H1 (cell line): ENCODE results near the gene RAD9A.

Experiments
- CTCF ChIP-seq, 3 experiments: IDR thresholded peaks; 1 replicate in 2 of 3; 2 replicates in 1 of 3; pipeline versions ENCODE4 v1.5.1 to v1.6.1; 2011; ENCODE audit warnings: low read length in 3 of 3, mild to moderate bottlenecking in 3 of 3, inconsistent platforms in 2 of 3, low read depth in 1 of 3, moderate library complexity in 1 of 3; ENCODE audit not compliant: insufficient read depth in 1 of 3; ENCODE audit errors: control extremely low read depth in 1 of 3
- EZH2 ChIP-seq: fragments of 200-600 bp; sonication (generic); IDR thresholded peaks from 2 replicates; pipeline ENCODE4 v1.7.1; 2012; ENCODE audit warnings: low read depth, mild to moderate bottlenecking, moderate library complexity, low read length, inconsistent platforms; ENCODE audit not compliant: severe bottlenecking
- POLR2A ChIP-seq, 2 experiments: IDR thresholded peaks; 1 replicate in 1 of 2; 2 replicates in 1 of 2; pipeline ENCODE4 v1.6.1; 2011; ENCODE audit warnings: low read depth in 2 of 2, low read length in 2 of 2, mild to moderate bottlenecking in 2 of 2; ENCODE audit errors: control extremely low read depth in 1 of 2
- POLR2AphosphoS5 ChIP-seq: IDR thresholded peaks from 2 replicates; pipeline ENCODE4 v1.6.1; 2011; ENCODE audit warnings: low read depth, low read length
- RAD21 ChIP-seq, 2 experiments: IDR thresholded peaks in 1 of 2; conservative IDR thresholded peaks in 1 of 2; 2 replicates each; pipeline ENCODE4 v1.6.1; 2011; ENCODE audit warnings: low read depth in 2 of 2, low read length in 2 of 2, improper control_type of control experiment in 1 of 2, inconsistent platforms in 1 of 2, mild to moderate bottlenecking in 1 of 2, moderate library complexity in 1 of 2
- RFX5 ChIP-seq: IDR thresholded peaks from 2 replicates; pipeline ENCODE4 v1.6.1; 2011; ENCODE audit warnings: low read depth, low read length, improper control_type of control experiment, borderline replicate concordance
- RXRA ChIP-seq: IDR thresholded peaks from 2 replicates; pipeline ENCODE4 v1.6.1; 2011; ENCODE audit warnings: low read depth, mild to moderate bottlenecking, low read length, moderate library complexity; ENCODE audit not compliant: insufficient read depth
- SIN3A ChIP-seq, 2 experiments: IDR thresholded peaks in 1 of 2; conservative IDR thresholded peaks in 1 of 2; 2 replicates each; pipeline ENCODE4 v1.6.1; 2011 to 2012; ENCODE audit warnings: low read length in 2 of 2, improper control_type of control experiment in 1 of 2, low read depth in 1 of 2, mild to moderate bottlenecking in 1 of 2
- SP1 ChIP-seq: IDR thresholded peaks from 2 replicates; pipeline ENCODE4 v1.6.1; 2011; ENCODE audit warnings: low read depth, low read length
- TEAD4 ChIP-seq: IDR thresholded peaks from 2 replicates; pipeline ENCODE4 v1.6.1; 2012; ENCODE audit warnings: low read depth, low read length, inconsistent platforms, mixed read lengths
- TF ChIP-seq, protein P1 (sequence below): IDR thresholded peaks from 2 replicates; pipeline ENCODE4 v1.6.1; 2012; ENCODE audit warnings: low read length, inconsistent platforms
- TF ChIP-seq, protein P2 (sequence below): IDR thresholded peaks from 2 replicates; pipeline ENCODE4 v1.6.1; 2012; ENCODE audit warnings: inconsistent platforms

DNA sequence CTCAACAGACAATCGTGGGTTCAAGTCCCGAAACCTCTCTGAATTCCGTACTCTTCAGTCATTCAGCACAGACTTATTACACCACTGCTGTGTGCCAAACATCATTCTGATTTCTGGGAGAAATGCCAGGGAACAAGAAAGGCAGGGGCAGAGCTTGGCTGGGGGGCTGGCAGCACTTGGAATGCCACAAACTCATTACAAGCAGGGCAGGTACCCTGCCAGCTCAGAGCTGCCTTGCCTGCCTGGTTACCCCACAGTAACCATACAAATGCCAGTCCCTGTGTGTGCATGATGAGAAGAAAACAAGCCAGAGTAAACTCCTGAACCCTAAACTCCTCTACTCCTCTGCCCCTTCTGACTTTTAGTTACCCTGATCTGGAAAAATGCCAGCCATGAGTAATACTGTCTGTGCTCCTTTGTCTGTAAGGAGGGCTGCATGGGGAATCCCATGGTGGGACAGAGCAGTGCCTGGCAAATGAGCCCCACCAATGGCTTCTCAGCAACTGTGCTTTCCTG, 6.9 kb upstream of the RAD9A start:
- TF ChIP-seq EZH2 (no peak), CTCF (IDR thresholded peaks at IDR 0.05; ENCODE audit: control extremely low read depth in 1 of 3, insufficient read depth in 1 of 3, low read depth in 1 of 3, low read length in 3 of 3) (no peak), SP1 (no peak), POLR2AphosphoS5 (no peak), SIN3A (conservative IDR thresholded peaks at IDR 0.05 in 1 of 2, IDR thresholded peaks at IDR 0.05 in 1 of 2; ENCODE audit: low read depth in 1 of 2, low read length in 2 of 2) (no peak), RXRA (no peak), RAD21 (IDR thresholded peaks at IDR 0.05 in 1 of 2, conservative IDR thresholded peaks at IDR 0.05 in 1 of 2; ENCODE audit: low read depth in 2 of 2, low read length in 2 of 2) (no peak), TEAD4 (no peak), POLR2A (IDR thresholded peaks at IDR 0.05; ENCODE audit: control extremely low read depth in 1 of 2, low read depth in 2 of 2, low read length in 2 of 2) (no peak), RFX5 (no peak)
- TF ChIP-seq, protein P1, sequence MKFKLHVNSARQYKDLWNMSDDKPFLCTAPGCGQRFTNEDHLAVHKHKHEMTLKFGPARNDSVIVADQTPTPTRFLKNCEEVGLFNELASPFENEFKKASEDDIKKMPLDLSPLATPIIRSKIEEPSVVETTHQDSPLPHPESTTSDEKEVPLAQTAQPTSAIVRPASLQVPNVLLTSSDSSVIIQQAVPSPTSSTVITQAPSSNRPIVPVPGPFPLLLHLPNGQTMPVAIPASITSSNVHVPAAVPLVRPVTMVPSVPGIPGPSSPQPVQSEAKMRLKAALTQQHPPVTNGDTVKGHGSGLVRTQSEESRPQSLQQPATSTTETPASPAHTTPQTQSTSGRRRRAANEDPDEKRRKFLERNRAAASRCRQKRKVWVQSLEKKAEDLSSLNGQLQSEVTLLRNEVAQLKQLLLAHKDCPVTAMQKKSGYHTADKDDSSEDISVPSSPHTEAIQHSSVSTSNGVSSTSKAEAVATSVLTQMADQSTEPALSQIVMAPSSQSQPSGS: no peak
- TF ChIP-seq, protein P2, sequence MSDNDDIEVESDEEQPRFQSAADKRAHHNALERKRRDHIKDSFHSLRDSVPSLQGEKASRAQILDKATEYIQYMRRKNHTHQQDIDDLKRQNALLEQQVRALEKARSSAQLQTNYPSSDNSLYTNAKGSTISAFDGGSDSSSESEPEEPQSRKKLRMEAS: no peak
